Dedifferentiated amniotic fluid mesenchymal stem cell (primary cell): ENCODE measurements around the gene TMCO6.
"Not testable (repeated sequence)": the region's sequence is repeated elsewhere in the genome, so short reads cannot be mapped to it uniquely, and the experiment has no call there.

Source experiments
- DNase-seq: peaks from one replicate; pipeline ENCODE4 v3.0.0-alpha.2; 2016; ENCODE audit errors: extremely low spot score

The TMCO6 gene

DNA sequence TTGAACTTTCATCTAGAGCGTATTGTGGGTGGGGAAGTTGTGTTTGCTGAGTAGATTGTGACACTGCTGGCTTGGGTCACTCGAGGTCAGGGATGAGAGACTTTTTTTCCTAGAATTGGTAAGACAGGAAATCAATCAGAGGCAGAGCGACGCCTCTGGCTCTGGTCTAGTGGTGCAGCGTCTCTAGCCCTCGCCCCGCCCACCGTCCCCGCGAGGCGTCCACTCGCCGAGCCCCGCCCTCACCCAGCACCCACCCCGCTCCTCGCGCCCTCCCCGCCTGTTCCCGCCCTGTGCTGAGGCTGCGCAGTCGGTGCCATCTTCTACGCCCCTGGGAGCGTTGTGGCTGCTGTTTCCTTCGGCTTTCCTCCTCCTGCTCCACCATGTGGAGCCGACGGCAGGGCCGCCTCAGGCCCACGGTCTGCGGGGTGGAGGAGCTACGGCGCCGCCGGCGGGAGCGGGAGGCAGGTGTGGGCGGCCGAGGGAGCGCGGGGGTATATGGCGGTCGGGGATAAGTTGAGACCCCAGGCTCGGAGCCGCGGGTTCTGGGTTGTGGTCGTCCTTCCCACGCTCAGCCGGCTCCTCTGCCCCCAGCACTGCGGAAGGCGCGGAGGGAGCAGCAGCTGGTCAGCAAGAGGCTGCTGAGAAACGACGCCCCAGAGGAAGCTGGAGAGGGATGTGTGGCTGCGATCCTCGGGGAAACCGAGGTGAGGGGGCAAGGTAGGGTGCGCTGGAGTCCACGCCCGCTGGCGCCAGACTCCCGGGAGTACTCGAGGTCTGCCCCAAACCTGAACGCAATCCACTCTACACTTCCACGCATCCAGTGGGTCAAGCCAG is at the start of gene TMCO6:
Gene TMCO6 (plus strand): TSS at position 304 of the 834 bp plus-strand sequence. CDS start 77 bp downstream, at position 381.
- peak; percentile 86 for DNase-seq

DNA sequence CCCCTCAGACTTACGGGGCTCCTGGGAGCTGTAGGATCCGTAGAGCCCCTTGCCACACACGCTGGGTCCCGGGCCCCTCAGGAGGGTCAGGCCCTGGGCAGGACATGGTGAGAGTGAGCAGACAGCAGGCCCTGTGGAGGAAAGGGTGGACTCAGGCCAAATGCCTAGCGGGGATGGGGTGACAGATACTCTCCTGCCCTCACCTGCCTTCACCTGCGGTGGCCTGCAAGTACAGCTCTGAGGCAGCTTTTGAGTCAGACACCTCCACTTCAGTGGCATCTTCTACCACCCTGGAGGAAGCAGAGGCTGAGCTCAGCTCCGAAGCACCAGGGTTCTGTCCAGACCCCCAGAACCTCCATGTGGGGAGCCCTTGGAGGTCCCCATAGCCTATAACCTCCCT is 48.4 kb upstream of the TMCO6 start:
- no peak for DNase-seq

DNA sequence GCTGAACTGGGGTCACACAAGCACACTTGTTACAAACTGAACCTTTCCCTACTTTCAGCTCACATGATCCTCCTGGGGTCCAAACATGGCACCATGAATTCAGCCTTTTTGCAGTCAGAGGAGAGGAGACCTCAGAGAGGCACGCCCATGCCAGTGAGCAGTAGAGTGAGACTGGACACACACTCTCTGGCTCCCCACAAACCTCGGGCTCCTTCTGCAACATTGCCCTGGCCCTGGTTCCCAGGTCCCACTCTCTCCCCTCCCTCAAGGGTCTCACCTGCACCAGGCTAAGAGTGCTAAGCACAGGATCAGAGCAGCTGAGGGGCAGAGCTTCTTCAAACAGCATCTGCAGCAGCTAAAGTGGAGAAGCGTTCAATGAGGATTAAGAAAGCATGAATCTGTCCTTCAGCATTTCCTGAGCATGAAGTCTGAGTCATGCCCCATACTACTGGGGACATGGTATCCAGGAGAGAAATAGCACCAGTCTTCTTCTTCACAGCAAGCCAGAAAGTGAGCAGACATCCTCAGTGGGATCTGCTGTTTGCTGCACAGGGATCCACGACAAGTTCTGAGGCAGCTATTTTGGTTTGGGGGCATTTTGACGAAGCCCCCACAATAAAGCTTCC is 47.4 kb upstream of the TMCO6 start:
- peak; percentile 37 for DNase-seq

DNA sequence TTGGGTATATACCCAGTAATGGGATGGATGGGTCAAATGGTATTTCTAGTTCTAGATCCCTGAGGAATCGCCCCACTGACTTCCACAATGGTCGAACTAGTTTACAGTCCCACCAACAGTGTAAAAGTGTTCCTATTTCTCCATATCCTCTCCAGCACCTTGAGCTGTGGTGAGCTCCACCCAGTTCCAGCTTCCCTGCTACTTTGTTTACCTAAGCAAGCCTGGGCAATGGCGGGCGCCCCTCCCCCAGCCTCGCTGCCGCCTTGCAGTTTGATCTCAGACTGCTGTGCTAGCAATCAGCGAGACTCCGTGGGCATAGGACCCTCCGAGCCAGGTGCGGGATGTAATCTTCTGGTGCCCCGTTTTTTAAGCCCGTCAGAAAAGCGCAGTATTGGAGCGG is 46.2 kb upstream of the TMCO6 start:
- DNase-seq = not testable (repeated sequence)

GRCh38 chr5:140594169-140594568 is 45.1 kb upstream of the TMCO6 start:
- DNase-seq = no peak

DNA sequence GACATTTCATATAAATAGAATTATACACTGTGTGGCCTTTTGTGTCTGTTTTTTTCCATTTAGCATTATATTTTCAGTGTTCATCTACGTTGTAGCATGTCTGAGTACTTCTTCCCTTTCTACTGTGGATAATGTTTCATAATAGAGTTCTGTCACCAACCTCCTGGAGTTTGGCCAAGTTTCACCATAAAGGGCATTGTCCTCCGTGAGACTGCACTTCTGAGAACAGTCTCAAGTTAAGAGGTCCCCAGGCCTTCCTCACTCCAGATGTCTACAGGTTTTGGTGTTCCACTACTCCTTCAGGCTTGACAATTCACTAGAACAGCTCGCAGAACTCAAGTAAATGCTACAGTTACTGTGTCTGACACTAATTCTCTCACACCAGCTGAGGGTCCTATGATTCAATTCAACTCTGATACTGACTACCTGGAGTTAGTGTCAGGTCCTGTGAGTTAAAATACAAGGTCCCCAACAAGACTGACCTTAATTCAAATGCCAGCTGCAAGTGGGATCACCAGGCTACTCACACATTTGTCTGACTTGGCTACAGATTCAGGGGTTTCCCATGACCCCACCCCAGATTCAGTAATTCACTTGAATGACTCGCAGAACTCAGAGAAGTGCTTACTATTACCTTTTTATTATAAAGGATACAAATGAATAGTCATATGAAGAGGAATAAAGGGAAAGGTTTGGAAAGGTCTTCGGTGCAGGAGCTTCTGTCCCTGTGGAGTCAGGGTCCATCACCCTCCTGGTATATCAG is 43.5 kb upstream of the TMCO6 start:
- DNase-seq = no peak

- no peak for DNase-seq
Measured at GRCh38 chr5:140596321-140596741, 42.9 kb upstream of the TMCO6 start.

GRCh38 chr5:140598836-140599235 is 40.4 kb upstream of the TMCO6 start:
- no peak for DNase-seq

GRCh38 chr5:140600096-140600495 is 39.2 kb upstream of the TMCO6 start:
- no peak for DNase-seq

- no peak for DNase-seq
Measured at GRCh38 chr5:140602147-140602546, 37.1 kb upstream of the TMCO6 start.

- DNase-seq = not testable (repeated sequence)
Measured at GRCh38 chr5:140603446-140603698, 35.9 kb upstream of the TMCO6 start.

DNA sequence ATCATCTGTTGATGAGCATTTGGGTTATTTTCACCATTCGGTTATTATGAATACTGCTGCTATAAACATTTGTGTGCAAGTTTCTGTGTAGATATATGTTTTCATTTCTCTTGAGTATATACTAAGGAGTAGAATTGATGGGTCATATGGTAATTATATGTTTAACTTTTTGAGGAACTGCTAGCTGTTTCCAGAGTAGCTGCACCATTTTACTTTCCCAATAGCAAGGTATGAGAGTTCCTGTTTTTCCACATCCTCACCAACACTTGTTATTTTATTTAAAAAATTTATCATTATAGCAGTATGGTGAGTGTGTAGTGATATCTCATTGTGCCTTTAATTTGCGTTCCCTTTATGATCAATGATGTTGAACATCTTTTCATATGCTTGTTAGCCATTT is 35.5 kb upstream of the TMCO6 start:
- no peak for DNase-seq

DNA sequence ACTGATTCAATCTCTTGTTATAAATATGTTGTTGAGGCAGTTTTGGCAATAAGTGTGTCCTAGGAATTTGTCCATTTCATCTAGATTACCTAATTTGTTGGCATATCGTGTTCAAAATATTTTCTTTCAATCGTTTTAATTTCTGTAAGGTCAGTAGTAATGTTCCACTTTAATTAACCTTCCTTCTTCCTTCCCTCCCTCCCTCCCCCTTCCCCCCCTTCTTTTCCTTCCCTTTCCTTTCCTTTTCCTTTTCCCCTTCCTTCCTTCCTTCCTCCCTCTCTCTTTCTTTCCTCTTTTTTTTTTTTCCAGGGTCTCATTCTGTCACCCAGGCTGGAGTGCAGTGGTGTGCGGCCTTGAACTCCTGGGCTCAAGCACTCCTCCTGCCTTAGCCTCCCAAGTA is 33.4 kb upstream of the TMCO6 start:
- DNase-seq = no peak

GRCh38 chr5:140607031-140607430 is 32.2 kb upstream of the TMCO6 start:
- no peak for DNase-seq

- no peak for DNase-seq
Measured at GRCh38 chr5:140608722-140609121, 30.5 kb upstream of the TMCO6 start.

DNA sequence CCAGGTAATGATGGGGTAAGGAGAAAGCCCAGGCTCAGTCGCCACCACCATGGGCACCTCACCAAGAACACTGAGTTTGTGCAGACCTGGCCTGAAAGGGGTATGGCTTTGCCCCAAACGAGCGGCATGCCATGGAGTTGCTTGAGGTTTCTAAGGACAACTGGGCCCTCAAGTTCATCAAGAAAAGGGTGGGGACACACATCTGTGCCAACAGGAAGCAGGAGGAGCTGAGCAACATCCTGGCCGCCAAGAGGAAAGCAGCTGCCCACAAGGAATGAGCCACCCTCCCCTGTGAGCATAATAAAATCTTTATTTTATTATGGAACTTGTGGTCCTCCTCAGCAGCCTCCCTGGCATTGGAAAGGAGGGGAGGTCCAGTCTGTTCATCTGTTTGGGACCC is 30.1 kb upstream of the TMCO6 start:
- DNase-seq = no peak

- DNase-seq = no peak
Measured at GRCh38 chr5:140611020-140611521, 28.2 kb upstream of the TMCO6 start.

GRCh38 chr5:140622301-140622700 is 16.9 kb upstream of the TMCO6 start:
- DNase-seq = no peak

DNA sequence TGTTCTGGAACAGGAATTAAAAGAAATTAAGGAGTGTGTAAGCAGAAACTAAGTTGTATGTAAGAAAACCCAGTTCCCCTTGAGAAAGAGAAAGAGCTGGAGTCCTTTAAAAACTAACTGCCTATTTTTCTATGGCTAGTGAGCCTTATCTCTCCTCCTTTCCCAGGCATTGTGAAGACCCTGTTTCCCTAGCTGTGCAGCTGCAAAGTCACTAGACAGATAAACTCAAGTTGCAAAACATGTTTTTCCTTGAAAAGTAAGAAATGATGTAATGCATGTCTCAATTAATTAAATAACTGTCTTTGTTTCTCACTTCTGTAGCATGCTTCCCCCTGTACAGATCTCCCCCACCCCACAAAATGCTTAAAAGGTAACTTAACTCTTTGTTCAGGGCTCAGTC is 16.2 kb upstream of the TMCO6 start:
- not testable (repeated sequence) for DNase-seq

GRCh38 chr5:140624886-140625285 is 14.4 kb upstream of the TMCO6 start:
- DNase-seq = not testable (repeated sequence)

DNA sequence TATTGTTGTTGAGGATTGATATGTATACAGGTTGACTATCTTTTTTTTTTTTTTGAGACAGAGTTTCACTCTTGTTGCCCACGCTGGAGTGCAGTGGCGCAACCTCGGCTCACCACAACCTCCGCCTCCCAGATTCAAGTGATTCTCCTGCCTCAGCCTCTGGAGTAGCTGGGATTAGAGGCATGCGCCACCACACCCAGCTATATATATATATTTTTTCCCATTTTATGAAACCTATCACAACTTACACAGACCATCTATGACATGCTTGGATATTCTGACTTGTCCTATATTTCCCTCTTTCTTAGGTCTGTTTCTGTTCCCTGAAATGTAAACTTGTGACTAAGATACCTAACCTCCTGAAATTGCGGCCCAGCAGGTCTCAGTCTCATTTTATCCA is 11.3 kb upstream of the TMCO6 start:
- DNase-seq = no peak

DNA sequence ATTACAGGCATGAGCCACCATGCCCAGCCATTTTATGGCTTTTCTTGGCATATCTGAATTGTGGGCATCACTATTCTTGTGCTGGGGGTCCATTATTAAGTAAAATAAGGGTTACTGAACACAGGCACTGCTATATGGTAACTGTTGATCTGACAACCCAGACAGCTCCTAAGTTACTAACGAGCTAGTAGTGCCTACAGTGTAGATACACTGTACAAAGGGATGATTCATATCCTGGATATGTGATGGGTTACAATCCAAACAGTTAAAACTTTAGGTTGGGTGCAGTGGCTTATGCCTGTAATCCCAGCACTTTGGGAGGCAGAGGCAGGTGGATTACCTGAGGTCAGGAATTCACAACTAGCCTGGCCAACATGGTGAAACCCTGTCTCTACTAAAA is 10.5 kb upstream of the TMCO6 start:
- DNase-seq = no peak
